GM20431 (cell line): ENCODE results near the gene CPXM2.

Experiments used
- in situ Hi-C: fragments of 300-500 bp; cut with MseI, MboI; formaldehyde crosslinking; loops from one replicate; pipeline ENCODE4 v1.15.0; 2020; ENCODE audit warnings: low sequenced_read_pairs; ENCODE audit not compliant: unreplicated experiment

Gene CPXM2

GRCh38 chr10:123809632-123810031 lies 82.0 kb downstream of the CPXM2 start:
- in situ Hi-C loops = no loop called here

- in situ Hi-C loops = no loop called here
Observed at GRCh38 chr10:123808906-123809305, 82.7 kb downstream of the CPXM2 start.

- in situ Hi-C loops = no loop called here
Observed at GRCh38 chr10:123808286-123808685, 83.3 kb downstream of the CPXM2 start.

- in situ Hi-C loops = no loop called here
Observed at GRCh38 chr10:123807444-123808035, 84.1 kb downstream of the CPXM2 start.

GRCh38 chr10:123804716-123805115 lies 86.9 kb downstream of the CPXM2 start:
- in situ Hi-C loops = no loop called here

- in situ Hi-C loops = no loop called here
Observed at GRCh38 chr10:123800821-123801220, 90.8 kb downstream of the CPXM2 start.

- in situ Hi-C loops = no loop called here
Observed at GRCh38 chr10:123800289-123800688, 91.3 kb downstream of the CPXM2 start.

GRCh38 chr10:123798856-123799255 lies 92.8 kb downstream of the CPXM2 start:
- in situ Hi-C loops = no loop called here

- in situ Hi-C loops = no loop called here
Observed at GRCh38 chr10:123797813-123798212, 93.8 kb downstream of the CPXM2 start.

GRCh38 chr10:123796736-123797135 lies 94.9 kb downstream of the CPXM2 start:
- in situ Hi-C loops = no loop called here

GRCh38 chr10:123795846-123796590 lies 95.6 kb downstream of the CPXM2 start:
- in situ Hi-C loops = no loop called here

- in situ Hi-C loops = no loop called here
Observed at GRCh38 chr10:123795196-123795780, 96.3 kb downstream of the CPXM2 start.

GRCh38 chr10:123792248-123792978 lies 99.2 kb downstream of the CPXM2 start:
- in situ Hi-C loops = no loop called here

- in situ Hi-C loops = no loop called here
Observed at GRCh38 chr10:123790132-123790885, 101.3 kb downstream of the CPXM2 start.

GRCh38 chr10:123788981-123789380 lies 102.6 kb downstream of the CPXM2 start:
- in situ Hi-C loops = no loop called here

- in situ Hi-C loops = no loop called here
Observed at GRCh38 chr10:123787566-123787965, 104.0 kb downstream of the CPXM2 start.

GRCh38 chr10:123786896-123787295 lies 104.7 kb downstream of the CPXM2 start:
- in situ Hi-C loops = no loop called here

- in situ Hi-C loops = no loop called here
Observed at GRCh38 chr10:123786306-123786705, 105.3 kb downstream of the CPXM2 start.

GRCh38 chr10:123784646-123785045 lies 107.0 kb downstream of the CPXM2 start:
- in situ Hi-C loops = no loop called here

- in situ Hi-C loops = no loop called here
Observed at GRCh38 chr10:123784216-123784615, 107.4 kb downstream of the CPXM2 start.
